ENCODE measurements around the gene RAB40A.
A peak's percentile ranks its signal among the peaks of the same experiment; 100 is the strongest.
"Not testable (repeated sequence)": the region's sequence is repeated elsewhere in the genome, so short reads cannot be mapped to it uniquely, and the experiment has no call there.

The RAB40A gene

DNA sequence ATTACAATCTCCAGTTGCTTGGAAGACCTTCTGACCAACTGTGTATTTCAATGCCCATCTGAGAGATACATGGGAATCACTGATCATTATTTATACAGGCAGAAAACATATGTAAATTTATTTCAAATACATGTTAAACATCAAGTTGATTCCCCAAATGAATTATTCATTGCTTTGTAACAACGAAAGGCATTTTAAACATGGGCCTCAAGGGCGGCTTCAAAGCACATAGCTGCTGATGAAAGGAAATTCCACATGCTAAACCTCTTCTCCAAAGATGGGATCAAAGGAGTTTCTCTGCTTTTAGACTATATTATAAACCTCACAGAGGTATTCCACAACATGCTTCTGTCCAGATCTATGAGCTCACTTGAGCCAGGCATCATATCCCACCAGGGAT, 4.3 kb upstream of the RAB40A start:
- DNase-seq (ENCODE audit: low read depth), result no peak

GRCh38 chrX:103520386-103520785, 1.1 kb upstream of the RAB40A start:
- peak; percentile 97 for DNase-seq (ENCODE audit: low read depth)

DNA sequence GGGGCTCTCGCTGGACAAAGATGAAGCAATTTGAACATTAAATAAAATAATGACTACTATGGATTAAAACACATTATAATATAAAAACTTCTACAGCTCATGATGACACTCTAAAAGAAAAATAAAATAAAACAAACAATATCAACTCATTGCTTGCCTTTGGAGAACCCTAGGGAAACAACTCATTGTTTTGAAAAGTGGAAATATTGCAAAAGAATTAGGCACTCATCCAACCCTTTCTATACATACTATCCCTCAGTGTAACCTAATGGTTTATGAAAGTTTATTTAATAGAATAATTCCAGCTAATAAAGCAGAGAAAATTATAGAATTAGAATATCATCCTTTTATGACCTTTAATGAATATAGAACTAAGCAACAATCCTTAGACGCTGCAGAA, 718 bp downstream of the RAB40A start:
- no peak for DNase-seq (ENCODE audit: low read depth)

- peak; percentile 89 for DNase-seq (ENCODE audit: low read depth)
Observed at GRCh38 chrX:103517246-103517645, 2.0 kb downstream of the RAB40A start.

DNA sequence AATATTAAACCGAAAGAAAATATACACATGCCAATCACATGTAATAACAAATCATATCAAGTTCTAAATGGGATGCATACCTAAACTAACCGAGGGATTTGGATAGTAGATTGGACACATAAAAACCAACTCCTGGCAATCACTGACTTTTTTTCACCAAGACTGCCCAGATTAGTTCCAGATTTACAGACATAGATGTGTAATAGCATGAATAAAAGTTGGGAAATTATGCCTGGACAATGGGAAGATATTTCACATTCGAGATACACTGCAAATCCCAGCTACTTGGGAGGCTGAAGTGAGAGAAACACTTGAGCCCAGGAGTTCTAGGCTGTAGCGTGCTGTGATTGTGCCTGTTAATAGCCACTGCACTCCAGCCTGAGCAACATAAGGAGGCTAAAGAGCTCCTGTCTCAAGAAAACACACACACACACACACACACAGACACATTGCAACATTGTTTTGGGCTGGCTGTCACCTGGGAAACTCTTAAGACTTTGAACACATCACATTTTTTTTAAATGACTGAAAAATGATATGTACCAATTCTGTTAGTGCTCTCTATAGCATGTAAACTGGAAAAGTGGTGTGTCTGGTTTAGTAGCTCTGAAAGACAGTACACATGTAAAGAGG, 5.7 kb downstream of the RAB40A start:
- DNase-seq (ENCODE audit: low read depth), result peak; percentile 53

DNA sequence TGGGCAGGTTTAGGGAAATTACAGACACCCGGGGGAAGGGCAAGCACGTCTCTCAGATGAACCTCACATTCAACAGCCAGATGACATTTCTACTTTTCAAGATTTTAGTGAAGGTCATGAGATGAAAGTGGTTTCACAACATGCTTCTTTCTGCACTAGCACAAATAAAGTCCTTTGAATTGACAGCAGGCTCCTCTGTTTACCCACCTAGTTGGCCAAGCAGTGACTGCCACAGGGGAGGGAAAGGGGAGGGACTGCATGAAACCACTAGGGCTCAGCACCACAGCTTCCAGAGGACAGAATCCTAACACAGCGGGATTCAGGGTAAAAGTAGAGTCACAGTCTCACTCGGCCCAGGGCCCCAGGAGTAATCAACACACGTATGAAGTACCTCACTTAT, 6.2 kb downstream of the RAB40A start:
- DNase-seq (ENCODE audit: low read depth), result no peak

DNA sequence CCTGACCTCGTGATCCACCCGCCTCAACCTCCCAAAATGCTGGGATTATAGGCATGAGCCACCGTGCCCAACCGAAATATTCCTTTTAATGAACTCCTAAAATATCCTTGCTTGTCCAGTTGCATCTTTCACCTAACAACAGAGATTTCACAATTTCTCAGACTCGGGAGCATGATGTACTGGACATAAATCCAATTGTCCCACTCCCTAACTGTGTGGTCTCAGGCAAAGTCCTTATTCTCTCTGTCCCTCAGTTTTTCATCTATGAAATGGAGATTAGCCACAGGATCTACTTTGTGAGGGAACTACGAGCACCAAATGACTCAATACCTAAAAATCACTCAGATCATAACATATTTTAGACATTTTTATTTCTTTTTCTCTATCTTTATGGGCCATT, 9.3 kb downstream of the RAB40A start:
- peak; percentile 71 for DNase-seq (ENCODE audit: low read depth)

DNA sequence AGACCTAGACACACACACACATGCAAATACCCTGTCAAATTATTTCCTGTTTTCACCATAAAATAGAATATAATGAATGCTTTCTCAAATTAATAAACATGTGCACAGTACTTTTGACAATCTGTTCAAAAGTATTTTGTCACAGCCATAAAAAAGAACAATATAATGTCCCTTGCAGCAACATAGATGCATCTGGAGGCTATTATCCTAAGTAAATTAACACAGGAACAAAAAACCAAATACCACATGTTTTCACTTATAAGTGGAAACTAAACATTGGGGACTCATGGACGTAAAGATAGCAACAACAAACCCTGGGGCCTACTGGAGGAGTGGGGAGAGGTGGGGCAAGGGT, 15.5 kb downstream of the RAB40A start:
- no peak for DNase-seq (ENCODE audit: low read depth)

GRCh38 chrX:103503163-103503852, 16.0 kb downstream of the RAB40A start:
- DNase-seq (ENCODE audit: low read depth), result peak; percentile 53

DNA sequence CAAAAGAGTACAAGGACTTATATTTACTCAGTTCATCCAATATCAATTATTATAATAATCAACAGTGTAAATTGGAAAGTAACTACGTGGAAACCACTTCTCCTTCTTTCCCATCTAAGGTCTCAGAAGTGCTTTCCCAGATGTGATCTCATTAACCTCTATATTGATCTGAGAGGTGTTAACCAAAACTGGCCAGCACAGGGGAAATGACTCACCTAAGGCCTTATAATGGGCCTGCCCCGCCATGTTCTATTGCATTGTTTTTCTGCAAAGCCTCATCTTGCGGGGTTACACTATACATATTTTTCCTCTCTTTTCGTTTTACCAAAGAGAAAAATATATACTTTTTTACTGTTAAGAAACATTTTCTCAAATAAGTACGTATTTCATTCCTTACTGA, 20.5 kb downstream of the RAB40A start:
- DNase-seq (ENCODE audit: low read depth), result no peak

DNA sequence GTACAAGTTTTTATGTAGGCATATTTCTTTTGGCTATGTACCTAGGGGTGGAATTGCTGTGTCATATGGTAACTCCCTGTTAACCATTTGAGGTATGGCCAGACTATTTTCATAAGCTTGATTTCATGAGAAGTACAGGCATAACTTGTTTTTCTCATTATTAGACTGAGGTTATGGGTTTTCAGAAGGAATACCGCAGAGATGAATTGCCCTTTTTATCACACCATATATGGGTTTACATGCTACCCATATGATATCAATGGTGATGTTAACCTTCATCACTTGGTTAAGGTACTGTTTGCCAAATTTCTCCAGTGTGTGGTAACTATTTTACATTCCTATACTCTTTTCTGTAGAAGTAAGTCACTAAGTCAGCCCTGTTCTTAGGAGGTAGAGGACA, 23.5 kb downstream of the RAB40A start:
- DNase-seq (ENCODE audit: low read depth), result no peak

DNA sequence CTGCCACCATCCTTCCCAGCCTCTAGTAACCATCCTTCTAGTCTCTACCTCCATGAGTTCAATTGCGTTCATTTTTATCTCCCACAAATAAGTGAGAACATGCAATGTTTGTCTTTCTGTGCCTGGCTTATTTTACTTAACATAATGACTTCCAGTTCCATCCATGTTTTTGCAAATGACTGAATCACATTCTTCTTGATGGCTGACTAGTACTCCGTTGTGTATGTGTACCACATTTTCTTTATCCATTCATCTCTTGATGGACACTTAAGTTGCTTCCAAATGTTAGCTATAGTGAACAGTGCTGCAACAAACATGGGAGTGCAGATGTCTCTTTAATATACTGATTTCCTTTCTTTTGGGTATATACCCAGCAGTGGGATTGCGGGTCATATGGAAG, 25.7 kb downstream of the RAB40A start:
- DNase-seq (ENCODE audit: low read depth), result not testable (repeated sequence)

- DNase-seq (ENCODE audit: low read depth), result peak; percentile 33
Observed at GRCh38 chrX:103489733-103490132, 29.6 kb downstream of the RAB40A start.

GRCh38 chrX:103488794-103489193, 30.5 kb downstream of the RAB40A start:
- no peak for DNase-seq (ENCODE audit: low read depth)

DNA sequence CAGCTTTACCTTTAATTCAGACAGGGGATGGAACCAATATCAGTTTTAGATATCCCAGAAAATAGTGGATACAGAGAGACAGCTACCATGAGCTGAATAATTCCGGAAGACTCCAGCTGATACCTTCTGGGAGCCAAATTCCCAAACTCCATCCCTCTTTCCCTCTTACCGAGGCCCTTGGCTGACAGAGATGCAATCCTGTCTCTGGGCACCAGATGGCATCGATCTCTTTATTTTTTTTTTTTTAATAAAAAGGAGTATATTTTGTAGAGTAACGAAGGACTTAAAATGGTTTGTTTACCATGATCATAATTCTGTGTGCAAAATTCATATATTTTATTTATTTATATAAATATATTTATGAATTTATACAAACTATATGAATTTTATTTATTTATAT, 31.0 kb downstream of the RAB40A start:
- DNase-seq (ENCODE audit: low read depth), result peak; percentile 28

DNA sequence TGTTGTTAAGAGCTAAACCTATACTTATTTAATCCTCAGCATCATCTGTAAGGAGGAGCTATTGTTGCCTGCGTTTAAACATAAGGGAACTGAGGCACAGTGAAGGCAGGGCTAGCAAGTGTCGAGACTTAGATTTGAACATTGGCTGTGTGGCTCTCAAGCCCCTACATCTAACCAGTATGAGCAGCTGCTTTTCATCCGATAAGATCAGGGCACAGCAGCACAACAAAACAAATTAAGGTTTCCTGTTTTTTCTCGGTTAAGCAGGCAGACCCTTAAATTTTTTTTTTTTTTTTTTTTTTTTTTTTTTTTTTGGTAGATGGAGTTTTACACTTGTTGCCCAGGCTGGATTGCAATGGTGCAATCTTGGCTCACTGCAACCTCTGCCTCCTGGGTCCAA, 35.6 kb downstream of the RAB40A start:
- no peak for DNase-seq (ENCODE audit: low read depth)

- DNase-seq (ENCODE audit: low read depth), result no peak
Observed at GRCh38 chrX:103480526-103480925, 38.8 kb downstream of the RAB40A start.

DNA sequence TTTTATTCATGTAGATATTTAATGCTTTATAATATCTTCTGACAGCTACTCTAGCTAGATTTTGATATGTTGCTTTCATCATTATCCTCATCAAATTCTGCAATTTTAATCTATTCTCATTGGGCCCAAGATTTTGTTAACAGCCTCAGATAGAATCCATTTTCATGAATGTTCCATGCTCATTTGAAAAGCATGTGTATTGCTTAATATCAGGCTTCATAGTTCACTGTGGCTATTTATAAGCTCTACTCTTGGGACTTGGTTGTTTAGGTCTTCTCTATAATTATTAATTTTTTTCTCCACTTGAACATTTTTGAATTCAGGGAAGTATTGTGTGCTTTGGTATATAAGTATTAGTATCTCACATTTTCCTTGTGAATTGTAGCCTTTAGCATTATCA, 41.8 kb downstream of the RAB40A start:
- peak; percentile 46 for DNase-seq (ENCODE audit: low read depth)

- DNase-seq (ENCODE audit: low read depth), result peak; percentile 43
Observed at GRCh38 chrX:103475381-103475780, 43.9 kb downstream of the RAB40A start.

DNA sequence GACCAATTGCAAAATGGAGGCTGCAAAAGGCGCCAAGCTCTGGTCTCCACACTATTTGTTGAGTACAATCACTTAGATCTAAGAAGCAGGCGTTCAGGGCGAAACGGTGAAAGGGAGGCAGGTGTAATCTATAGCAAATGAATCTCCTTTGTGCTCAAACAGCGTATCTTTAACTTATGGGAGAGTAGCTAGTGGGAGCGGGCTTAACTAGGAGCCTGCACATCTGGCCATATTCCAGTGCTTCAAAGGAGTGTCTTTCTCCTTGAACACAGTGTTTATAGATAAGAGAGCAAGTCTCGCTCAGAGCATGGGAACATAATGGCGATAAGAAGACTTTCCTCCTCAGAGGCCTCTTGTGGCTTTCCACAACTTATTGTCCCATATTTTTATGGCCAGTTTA, 49.3 kb downstream of the RAB40A start:
- DNase-seq (ENCODE audit: low read depth), result not testable (repeated sequence)

GRCh38 chrX:103467887-103468286, 51.4 kb downstream of the RAB40A start:
- DNase-seq (ENCODE audit: low read depth), result no peak

DNA sequence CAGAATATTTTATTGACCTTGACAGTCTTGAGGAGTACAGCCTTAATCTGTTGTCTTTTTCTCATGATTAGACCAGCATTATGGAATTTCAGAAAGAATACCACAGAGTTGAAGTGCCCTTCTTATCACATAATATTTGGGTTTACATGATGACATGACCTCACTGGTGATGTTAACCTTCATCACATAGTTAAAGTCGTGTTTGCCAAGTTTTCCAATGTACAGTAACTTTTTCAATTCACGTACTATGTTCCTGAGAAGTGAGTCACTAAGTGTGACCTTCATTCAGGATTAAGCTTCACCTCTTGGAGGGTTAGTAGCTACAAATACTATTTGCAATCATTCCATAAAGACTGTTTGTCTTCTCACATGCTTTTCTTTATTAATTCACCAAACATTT, 52.1 kb downstream of the RAB40A start:
- DNase-seq (ENCODE audit: low read depth), result peak; percentile 67

- peak; percentile 67 for DNase-seq (ENCODE audit: low read depth)
Observed at GRCh38 chrX:103464774-103465117, 54.5 kb downstream of the RAB40A start.

GRCh38 chrX:103464072-103464773, 55.1 kb downstream of the RAB40A start:
- DNase-seq (ENCODE audit: low read depth), result peak; percentile 60
